OCI-LY7 (cell line): Measurements from ENCODE around the gene SMAP1. TPM values are rescaled to one million over a fixed set of nuclear protein-coding genes. Genes with fewer than 3 reads are reported as not detected.

Experiments
- BruUV-seq: library from RNA; stranded (reverse); fragments of 400-500 nt; replicated peaks from 2 replicates; lab custom pipeline; 2021; lab: Mats Ljungman, UMichigan
- CTCF ChIA-PET: fragments of 300-600 bp; sonication (Branson Sonifier 250); formaldehyde crosslinking; loops from one replicate; lab custom pipeline; 2022; ENCODE audit warnings: antibody characterized with exemption; ENCODE audit not compliant: unreplicated experiment; lab: Charles Lee
- POLR2A ChIA-PET: fragments of 300-600 bp; sonication (Branson Sonifier 250); formaldehyde crosslinking; loops from one replicate; lab custom pipeline; 2022; ENCODE audit warnings: antibody characterized with exemption; lab: Charles Lee
- DNase-seq: peaks from one replicate; pipeline ENCODE4 v3.0.0-alpha.2; 2015; ENCODE audit warnings: low spot score
- H2AFZ ChIP-seq: fragments of 200-600 bp; sonication (generic), shearing (Covaris generic); 2 replicates; pipeline ENCODE4 v1.6.1; 2014; ENCODE audit warnings: mild to moderate bottlenecking, antibody characterized with exemption, low read length, moderate library complexity
- H3K27ac ChIP-seq: fragments of 200-600 bp; sonication (generic); 2 replicates; pipeline ENCODE4 v1.5.1; 2014; ENCODE audit warnings: mixed run types, low read depth, mild to moderate bottlenecking, moderate library complexity, low read length, inconsistent platforms; ENCODE audit not compliant: poor library complexity, severe bottlenecking
- H3K36me3 ChIP-seq: fragments of 200-600 bp; sonication (generic); 2 replicates; pipeline ENCODE4 v1.6.1; 2014; ENCODE audit warnings: mild to moderate bottlenecking, antibody characterized with exemption, low read length, moderate library complexity, mixed read lengths; ENCODE audit not compliant: insufficient read depth
- H3K4me1 ChIP-seq: fragments of 200-600 bp; sonication (generic); 2 replicates; pipeline ENCODE4 v1.5.1; 2014; ENCODE audit warnings: mild to moderate bottlenecking, low read length; ENCODE audit not compliant: insufficient read depth, poor library complexity, severe bottlenecking
- H3K4me2 ChIP-seq: fragments of 200-600 bp; sonication (generic); 2 replicates; pipeline ENCODE4 v1.6.1; 2014; ENCODE audit warnings: mild to moderate bottlenecking, low read length
- H3K4me3 ChIP-seq: fragments of 200-600 bp; sonication (generic); 2 replicates; pipeline ENCODE4 v1.5.1; 2014; ENCODE audit warnings: mild to moderate bottlenecking, low read depth, low read length; ENCODE audit not compliant: poor library complexity, severe bottlenecking
- H3K79me2 ChIP-seq: fragments of 200-600 bp; sonication (generic); 2 replicates; pipeline ENCODE4 v1.6.1; 2016; ENCODE audit warnings: low read depth, mild to moderate bottlenecking, low read length, moderate library complexity, mixed read lengths; ENCODE audit not compliant: insufficient read depth
- H3K9me2 ChIP-seq: fragments of 200-600 bp; sonication (generic); 2 replicates; pipeline ENCODE4 v1.6.1; 2016; ENCODE audit warnings: mild to moderate bottlenecking, low read length, mixed read lengths; ENCODE audit not compliant: insufficient read depth
- H3K9me3 ChIP-seq: fragments of 200-600 bp; sonication (generic); 2 replicates; pipeline ENCODE4 v1.6.1; 2014; ENCODE audit warnings: mild to moderate bottlenecking, mixed run types, low read length, mixed read lengths
- H4K20me1 ChIP-seq: fragments of 200-600 bp; sonication (generic); 2 replicates; pipeline ENCODE4 v1.6.1; 2014; ENCODE audit warnings: mild to moderate bottlenecking, antibody characterized with exemption, low read length, moderate library complexity, mixed read lengths; ENCODE audit not compliant: insufficient read depth
- EZH2phosphoT487 ChIP-seq: fragments of 200-600 bp; sonication (generic); IDR thresholded peaks from 2 replicates; pipeline ENCODE4 v1.6.1; 2018; ENCODE audit warnings: low read depth, borderline replicate concordance, mild to moderate bottlenecking, mixed run types, antibody characterized with exemption, low read length, moderate library complexity, mixed read lengths
- intact Hi-C: fragments of 100-400 bp; cut with micrococcal nuclease; formaldehyde crosslinking; loops from one replicate; pipeline ENCODE4 v1.10.0; 2022; ENCODE audit not compliant: unreplicated experiment
- total RNA-seq, 2 experiments: library from RNA; depleted of rRNA in 1 of 2; stranded (reverse); fragments of >200 nt in 1 of 2; shearing (Covaris generic) in 1 of 2; gene quantifications; 2 replicates each; pipeline ENCODE4 v1.2.3, GENCODE V29; 2014 to 2022
- TF ChIP-seq, protein P1 (sequence below): fragments of 200-600 bp; sonication (generic); conservative IDR thresholded peaks from 2 replicates; pipeline ENCODE4 v1.5.1; 2014; ENCODE audit warnings: mild to moderate bottlenecking, antibody characterized with exemption, low read length, moderate library complexity, mixed read lengths

Gene SMAP1
- total RNA-seq, 2 experiments from 2014 or later: 15.1 to 28.9 TPM

DNA sequence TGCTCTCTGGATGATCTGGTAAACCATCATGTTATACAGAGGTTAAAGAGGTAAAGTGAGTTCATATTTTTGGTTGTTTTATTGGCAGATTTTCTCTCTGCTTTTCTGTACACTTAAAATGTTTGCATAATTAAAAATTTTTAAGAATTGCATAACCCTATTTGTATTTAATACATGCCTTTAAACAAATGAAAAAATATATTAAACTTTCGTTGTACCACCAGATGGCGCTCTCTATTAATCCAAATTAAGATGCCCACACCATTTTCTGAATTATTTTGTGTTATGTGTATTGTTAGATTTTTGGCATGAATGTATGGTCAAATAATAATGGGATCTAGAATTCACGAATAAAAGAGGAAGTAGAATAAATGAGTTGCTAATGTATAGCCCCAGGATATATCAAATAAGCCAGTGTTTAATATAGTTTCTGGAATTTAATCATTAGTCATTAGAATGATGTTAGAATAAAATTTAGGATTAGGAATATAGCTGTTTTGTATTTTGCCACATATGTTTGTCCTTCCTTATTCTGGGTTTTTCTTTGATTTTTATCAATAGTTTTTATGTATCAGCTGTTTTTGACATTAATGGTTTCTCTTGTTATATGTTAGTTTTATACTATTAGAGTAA, 38.9 kb downstream of the SMAP1 start:
- Histone ChIP-seq H3K36me3 (no peaks in the 10 kb centered on the region), H3K79me2 (peaks cover 7% of the 10 kb centered on the region; the same call in 1 of the 2 replicates), H3K4me1 (no peaks in the 10 kb centered on the region), H3K9me3 (no peaks in the 10 kb centered on the region), H3K4me3 (no peak overlapping the region), H3K4me2 (no peak overlapping the region), H3K27ac (no peak overlapping the region), H4K20me1 (no peaks in the 10 kb centered on the region), H2AFZ (no peak overlapping the region), H3K9me2 (no peaks in the 10 kb centered on the region)
- POLR2A ChIA-PET: interaction anchor here (0.7 to 1.6 kb wide), 8 partner anchors 11 to 542 kb away, joined by 3 to 7 read pairs (median 4); no protein-coding TSS in a partner anchor
- TF ChIP-seq EZH2phosphoT487: no peak
- TF ChIP-seq, protein P1, sequence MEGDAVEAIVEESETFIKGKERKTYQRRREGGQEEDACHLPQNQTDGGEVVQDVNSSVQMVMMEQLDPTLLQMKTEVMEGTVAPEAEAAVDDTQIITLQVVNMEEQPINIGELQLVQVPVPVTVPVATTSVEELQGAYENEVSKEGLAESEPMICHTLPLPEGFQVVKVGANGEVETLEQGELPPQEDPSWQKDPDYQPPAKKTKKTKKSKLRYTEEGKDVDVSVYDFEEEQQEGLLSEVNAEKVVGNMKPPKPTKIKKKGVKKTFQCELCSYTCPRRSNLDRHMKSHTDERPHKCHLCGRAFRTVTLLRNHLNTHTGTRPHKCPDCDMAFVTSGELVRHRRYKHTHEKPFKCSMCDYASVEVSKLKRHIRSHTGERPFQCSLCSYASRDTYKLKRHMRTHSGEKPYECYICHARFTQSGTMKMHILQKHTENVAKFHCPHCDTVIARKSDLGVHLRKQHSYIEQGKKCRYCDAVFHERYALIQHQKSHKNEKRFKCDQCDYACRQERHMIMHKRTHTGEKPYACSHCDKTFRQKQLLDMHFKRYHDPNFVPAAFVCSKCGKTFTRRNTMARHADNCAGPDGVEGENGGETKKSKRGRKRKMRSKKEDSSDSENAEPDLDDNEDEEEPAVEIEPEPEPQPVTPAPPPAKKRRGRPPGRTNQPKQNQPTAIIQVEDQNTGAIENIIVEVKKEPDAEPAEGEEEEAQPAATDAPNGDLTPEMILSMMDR: peak; percentile 96
- no TSS peak for BruUV-seq
- CTCF ChIA-PET: interaction anchor here (1.7 kb wide), 1 partner anchor 177 kb away, joined by 7 read pairs; no protein-coding TSS in a partner anchor
- peak; percentile 62 for DNase-seq
- intact Hi-C loops: loop anchor here (1.0 to 5.0 kb wide), 2 partner anchors 178 to 306 kb away; no protein-coding TSS in a partner anchor

DNA sequence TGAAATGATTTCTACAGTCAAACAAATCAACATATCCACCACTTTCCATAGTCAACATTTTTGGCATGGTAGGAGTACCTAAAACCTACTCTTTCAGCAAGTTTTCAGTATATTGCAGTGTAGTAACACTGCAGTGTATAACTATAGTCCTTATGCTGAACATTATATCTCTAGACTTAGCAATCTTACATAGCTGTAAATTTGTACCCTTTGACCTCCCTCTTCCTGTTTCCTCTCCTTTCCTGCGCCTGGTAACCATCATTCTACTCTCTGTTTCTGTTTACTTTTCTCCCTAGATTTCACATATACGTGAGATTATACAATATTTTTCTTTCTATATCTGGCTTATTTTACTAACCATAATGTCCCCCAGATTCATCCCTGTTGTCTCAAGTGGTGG, 40.2 kb downstream of the SMAP1 start:
- Histone ChIP-seq H3K4me2 (no peak overlapping the region), H3K9me3 (no peaks in the 10 kb centered on the region), H3K79me2 (peaks cover 12% of the 10 kb centered on the region; the same call in 1 of the 2 replicates), H3K4me3 (no peak overlapping the region), H2AFZ (no peak overlapping the region), H3K4me1 (peaks cover 2% of the 10 kb centered on the region), H3K9me2 (no peaks in the 10 kb centered on the region), H3K36me3 (no peaks in the 10 kb centered on the region), H4K20me1 (no peaks in the 10 kb centered on the region), H3K27ac (no peak overlapping the region)
- no TSS peak for BruUV-seq
- ChIA-PET CTCF (interaction anchor here (1.7 kb wide), 1 partner anchor 176 kb away, joined by 7 read pairs; no protein-coding TSS in a partner anchor), POLR2A (interaction anchor here (0.9 to 1.6 kb wide), 7 partner anchors 10 to 540 kb away, joined by 3 to 7 read pairs (median 4); no protein-coding TSS in a partner anchor)
- intact Hi-C loops: loop anchor here (2.0 to 5.0 kb wide), 2 partner anchors 249 to 304 kb away; partner anchors contain the start of gene B3GAT2
- TF ChIP-seq, protein P1: no peak
- TF ChIP-seq EZH2phosphoT487: no peak
- no peak for DNase-seq

DNA sequence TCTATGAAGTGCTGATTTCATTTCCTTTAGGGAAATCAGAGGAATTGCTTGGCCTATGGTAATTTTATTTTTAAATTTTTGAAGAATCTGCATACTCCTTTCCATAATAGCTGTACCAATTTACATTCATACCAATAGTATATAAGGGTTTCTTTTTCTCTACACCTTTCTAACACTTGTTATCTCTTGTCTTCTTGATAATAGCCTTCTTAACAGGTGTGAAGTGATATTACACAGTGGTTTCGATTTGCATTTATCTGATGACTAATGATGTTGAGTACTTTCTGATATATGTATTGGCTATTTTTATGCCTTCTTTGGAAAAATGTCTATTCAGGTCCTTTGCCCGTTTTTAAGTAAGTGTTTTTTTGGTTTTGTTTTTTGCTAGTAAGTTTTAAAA, 40.8 kb downstream of the SMAP1 start:
- ChIA-PET POLR2A (interaction anchor here (0.5 to 1.4 kb wide), 2 partner anchors 96 to 142 kb away, joined by 3 read pairs; partner anchors contain the start of gene SDHAF4), CTCF (no interaction called here)
- no peaks in the 10 kb centered on the region for H3K9me2 ChIP-seq
- H3K4me3 ChIP-seq: no peak overlapping the region
- intact Hi-C loops: loop anchor here (2.0 to 5.0 kb wide), 2 partner anchors 248 to 304 kb away; partner anchors contain the start of gene B3GAT2
- H3K27ac ChIP-seq: no peak overlapping the region
- no TSS peak for BruUV-seq
- no peaks in the 10 kb centered on the region for H3K36me3 ChIP-seq
- peaks cover 6% of the 10 kb centered on the region for H3K4me1 ChIP-seq
- no peak overlapping the region for H2AFZ ChIP-seq
- TF ChIP-seq EZH2phosphoT487: no peak
- TF ChIP-seq, protein P1: no peak
- DNase-seq: no peak
- H3K9me3 ChIP-seq: no peaks in the 10 kb centered on the region; the same call in 1 of the 2 replicates
- H4K20me1 ChIP-seq: no peaks in the 10 kb centered on the region
- H3K79me2 ChIP-seq: peaks cover 12% of the 10 kb centered on the region; the same call in 1 of the 2 replicates
- no peak overlapping the region for H3K4me2 ChIP-seq
